Measurements from ENCODE around the gene CARD6.

DNA sequence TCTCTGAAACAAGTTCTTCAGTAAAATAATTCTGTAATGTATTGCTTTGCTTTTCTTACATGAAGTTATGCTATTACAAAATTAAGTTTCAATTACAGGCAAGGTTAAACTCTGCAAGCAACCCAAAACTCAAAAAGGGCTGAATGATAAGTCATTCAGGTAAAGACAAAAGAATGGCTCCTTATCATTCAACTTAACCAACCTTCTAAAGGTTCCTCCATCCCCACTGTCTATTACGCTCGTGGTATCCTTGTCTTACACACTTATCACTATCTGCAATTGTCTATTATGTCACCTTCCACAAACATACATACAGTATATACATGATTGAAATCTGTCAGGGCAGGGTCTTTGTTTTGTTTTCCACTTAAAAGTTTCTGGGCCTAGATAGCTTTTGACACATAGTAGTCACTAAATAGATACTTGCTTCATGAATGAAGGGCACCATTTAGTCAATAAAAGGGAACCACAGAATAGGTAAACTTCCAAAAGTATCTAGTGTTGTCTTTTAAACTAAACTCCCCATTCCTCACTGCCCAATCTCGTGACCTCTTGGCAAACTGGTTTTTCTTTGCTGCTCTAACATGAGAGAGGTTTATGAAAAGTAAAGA lies 13.0 kb upstream of the CARD6 start:
- TF ChIP-seq, protein P1, sequence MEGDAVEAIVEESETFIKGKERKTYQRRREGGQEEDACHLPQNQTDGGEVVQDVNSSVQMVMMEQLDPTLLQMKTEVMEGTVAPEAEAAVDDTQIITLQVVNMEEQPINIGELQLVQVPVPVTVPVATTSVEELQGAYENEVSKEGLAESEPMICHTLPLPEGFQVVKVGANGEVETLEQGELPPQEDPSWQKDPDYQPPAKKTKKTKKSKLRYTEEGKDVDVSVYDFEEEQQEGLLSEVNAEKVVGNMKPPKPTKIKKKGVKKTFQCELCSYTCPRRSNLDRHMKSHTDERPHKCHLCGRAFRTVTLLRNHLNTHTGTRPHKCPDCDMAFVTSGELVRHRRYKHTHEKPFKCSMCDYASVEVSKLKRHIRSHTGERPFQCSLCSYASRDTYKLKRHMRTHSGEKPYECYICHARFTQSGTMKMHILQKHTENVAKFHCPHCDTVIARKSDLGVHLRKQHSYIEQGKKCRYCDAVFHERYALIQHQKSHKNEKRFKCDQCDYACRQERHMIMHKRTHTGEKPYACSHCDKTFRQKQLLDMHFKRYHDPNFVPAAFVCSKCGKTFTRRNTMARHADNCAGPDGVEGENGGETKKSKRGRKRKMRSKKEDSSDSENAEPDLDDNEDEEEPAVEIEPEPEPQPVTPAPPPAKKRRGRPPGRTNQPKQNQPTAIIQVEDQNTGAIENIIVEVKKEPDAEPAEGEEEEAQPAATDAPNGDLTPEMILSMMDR (IDR thresholded peaks at IDR 0.05) = no peak
- TF ChIP-seq EZH2 (IDR thresholded peaks at IDR 0.05; ENCODE audit: borderline replicate concordance, insufficient read depth, low read depth, low read length, poor library complexity, severe bottlenecking) = no peak

All from B cell (primary cell).